CD4-positive, alpha-beta T cell treated with Interleukin-6 for 4 hours (primary cell): ENCODE results near the gene ANG.
"Not testable (repeated sequence)": the region's sequence is repeated elsewhere in the genome, so short reads cannot be mapped to it uniquely, and the experiment has no call there.

Source experiments
- DNase-seq: peaks from one replicate; pipeline ENCODE4 v3.0.0-alpha.2; 2020; ENCODE audit warnings: mixed read lengths

Gene ANG

GRCh38 chr14:20700965-20701364 lies 12.4 kb downstream of the ANG start:
- not testable (repeated sequence) for DNase-seq

- no peak for DNase-seq
Measured at GRCh38 chr14:20706657-20707355, 18.2 kb downstream of the ANG start.

- DNase-seq: no peak
Measured at GRCh38 chr14:20707622-20708021, 19.1 kb downstream of the ANG start.

GRCh38 chr14:20711261-20711660 lies 22.7 kb downstream of the ANG start:
- no peak for DNase-seq

GRCh38 chr14:20711685-20712084 lies 23.1 kb downstream of the ANG start:
- DNase-seq: no peak

- no peak for DNase-seq
Measured at GRCh38 chr14:20712904-20713303, 24.3 kb downstream of the ANG start.

GRCh38 chr14:20714593-20715250 lies 26.2 kb downstream of the ANG start:
- no peak for DNase-seq

GRCh38 chr14:20719777-20720176 lies 31.2 kb downstream of the ANG start:
- no peak for DNase-seq

- no peak for DNase-seq
Measured at GRCh38 chr14:20720741-20721140, 32.2 kb downstream of the ANG start.

GRCh38 chr14:20722016-20722415 lies 33.5 kb downstream of the ANG start:
- no peak for DNase-seq

- no peak for DNase-seq
Measured at GRCh38 chr14:20723488-20723887, 34.9 kb downstream of the ANG start.

- DNase-seq: not testable (repeated sequence)
Measured at GRCh38 chr14:20726121-20726520, 37.6 kb downstream of the ANG start.

GRCh38 chr14:20726531-20726930 lies 38.0 kb downstream of the ANG start:
- no peak for DNase-seq

GRCh38 chr14:20730891-20731290 lies 42.3 kb downstream of the ANG start:
- no peak for DNase-seq

GRCh38 chr14:20732477-20732876 lies 43.9 kb downstream of the ANG start:
- DNase-seq: no peak

- no peak for DNase-seq
Measured at GRCh38 chr14:20732979-20733635, 44.5 kb downstream of the ANG start.

- DNase-seq: no peak
Measured at GRCh38 chr14:20733684-20734429, 45.3 kb downstream of the ANG start.

- DNase-seq: no peak
Measured at GRCh38 chr14:20734430-20734806, 45.9 kb downstream of the ANG start.

- not testable (repeated sequence) for DNase-seq
Measured at GRCh38 chr14:20738292-20738691, 49.7 kb downstream of the ANG start.

- no peak for DNase-seq
Measured at GRCh38 chr14:20742132-20742531, 53.6 kb downstream of the ANG start.

GRCh38 chr14:20743556-20743955 lies 55.0 kb downstream of the ANG start:
- DNase-seq: no peak
